ENCODE data around the gene FASTKD3.

FASTKD3 gene

GRCh38 chr5:7877851-7878250 lies 9.0 kb upstream of the FASTKD3 start:
- DNase-seq, result no peak

- DNase-seq, result no peak
These were observed 8.0 kb upstream of the FASTKD3 start for GRCh38 chr5:7876867-7877266.

DNA sequence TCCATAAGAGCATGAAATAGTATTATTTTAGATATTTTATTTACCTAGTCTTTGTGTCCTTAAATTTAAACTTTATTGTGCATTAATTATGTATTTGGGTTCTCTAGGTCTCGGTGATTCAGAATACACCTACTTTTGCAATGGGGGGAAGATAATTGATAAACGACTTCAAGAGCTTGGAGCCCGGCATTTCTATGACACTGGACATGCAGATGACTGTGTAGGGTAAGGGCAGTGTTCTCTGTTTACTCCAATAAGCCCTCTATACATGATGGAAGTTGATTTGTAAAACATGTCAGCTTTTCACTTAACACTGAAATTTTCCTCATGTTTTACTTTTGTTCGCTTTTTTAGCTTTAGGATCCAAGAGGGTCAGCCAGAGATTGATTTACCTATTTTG lies 6.3 kb upstream of the FASTKD3 start:
- no peak for DNase-seq

DNA sequence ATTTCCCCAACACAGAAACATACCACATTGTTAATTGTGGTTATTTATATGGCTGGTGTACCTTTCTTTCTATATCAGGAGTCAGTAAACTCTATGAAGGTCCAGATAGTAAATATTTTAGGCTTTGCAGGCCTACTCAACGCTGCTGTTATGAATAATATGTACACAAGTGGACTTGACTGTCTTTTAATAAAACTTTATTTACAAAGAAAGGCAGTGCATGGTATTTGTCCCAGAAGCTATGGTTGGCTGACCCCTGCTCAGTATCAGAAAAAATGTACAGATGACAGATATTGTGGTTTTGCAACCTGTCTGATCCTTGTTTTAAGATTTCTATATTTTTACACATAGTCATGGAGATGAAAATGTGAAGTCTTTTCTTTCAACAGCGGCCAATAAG lies 5.8 kb upstream of the FASTKD3 start:
- no peak for DNase-seq

DNA sequence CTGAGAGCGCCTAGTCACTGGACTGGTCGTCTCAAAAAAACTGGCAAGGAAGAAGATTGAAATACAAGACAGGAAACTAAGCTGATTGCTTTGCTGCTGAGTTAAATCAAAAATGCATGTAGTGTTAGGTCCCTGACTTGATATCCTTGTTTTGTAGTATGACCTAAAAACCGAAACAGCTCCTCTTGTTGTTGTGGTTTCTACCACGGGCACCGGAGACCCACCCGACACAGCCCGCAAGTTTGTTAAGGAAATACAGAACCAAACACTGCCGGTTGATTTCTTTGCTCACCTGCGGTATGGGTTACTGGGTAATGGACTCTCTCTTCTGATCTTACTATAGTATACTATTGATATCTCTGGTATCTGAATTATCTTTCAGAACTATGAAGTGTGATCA lies 4.4 kb upstream of the FASTKD3 start:
- DNase-seq, result no peak

- no peak for DNase-seq
These were observed 3.8 kb upstream of the FASTKD3 start for GRCh38 chr5:7872517-7873130.

DNA sequence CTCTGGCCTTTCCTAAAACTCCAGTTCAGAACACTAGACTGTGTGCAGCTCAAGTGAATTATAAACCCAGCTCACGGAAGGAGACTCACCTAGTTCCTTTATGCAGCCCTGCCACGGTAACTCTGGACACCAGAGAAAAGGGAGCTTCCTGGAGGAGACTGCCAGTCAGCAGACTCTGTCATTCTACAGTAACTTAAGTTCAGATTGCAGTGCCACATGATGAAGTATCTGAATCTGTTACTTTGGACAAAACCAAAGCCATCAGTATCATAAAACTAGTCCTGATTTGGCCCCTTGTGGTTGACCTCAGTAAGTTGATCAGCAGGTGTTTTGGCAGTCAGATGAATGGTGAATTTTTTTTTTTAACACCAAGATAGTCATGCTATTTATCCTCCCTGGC lies 2.8 kb upstream of the FASTKD3 start:
- DNase-seq, result no peak

DNA sequence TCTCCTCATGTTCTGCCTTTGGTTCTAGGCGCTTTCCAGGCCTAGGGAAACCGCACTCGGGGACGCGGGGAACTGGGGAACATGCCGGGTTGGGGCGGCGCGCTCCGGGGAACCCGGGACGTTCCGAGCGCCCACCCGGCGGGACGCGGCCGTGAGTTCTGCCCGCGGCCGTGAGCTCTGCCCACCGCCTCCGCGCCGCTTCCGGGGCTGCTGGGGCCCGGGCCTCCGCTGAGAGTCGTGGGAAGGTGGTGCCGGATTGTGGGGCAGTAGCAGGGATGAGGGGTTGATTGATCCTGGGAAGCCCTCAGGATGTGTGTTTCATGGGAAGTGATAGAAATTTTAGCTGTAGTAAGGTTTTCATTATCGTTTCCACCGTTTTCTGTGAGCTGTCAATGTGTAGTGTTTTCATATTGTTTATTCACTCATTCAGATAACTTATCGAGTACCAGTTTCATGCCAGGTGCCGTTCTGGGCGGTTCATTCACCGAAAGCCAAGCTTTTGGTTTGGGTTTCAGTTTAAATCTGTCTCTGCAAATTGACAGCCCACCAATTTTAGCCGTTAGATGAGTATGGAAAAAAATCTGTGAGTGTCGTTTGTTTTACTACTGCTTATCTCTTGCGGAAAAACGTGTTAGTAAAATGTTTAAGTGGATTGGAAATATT lies 774 bp upstream of the FASTKD3 start:
- no peak for DNase-seq

- no peak for DNase-seq
These were observed 431 bp downstream of the FASTKD3 start for GRCh38 chr5:7868427-7868772.

DNA sequence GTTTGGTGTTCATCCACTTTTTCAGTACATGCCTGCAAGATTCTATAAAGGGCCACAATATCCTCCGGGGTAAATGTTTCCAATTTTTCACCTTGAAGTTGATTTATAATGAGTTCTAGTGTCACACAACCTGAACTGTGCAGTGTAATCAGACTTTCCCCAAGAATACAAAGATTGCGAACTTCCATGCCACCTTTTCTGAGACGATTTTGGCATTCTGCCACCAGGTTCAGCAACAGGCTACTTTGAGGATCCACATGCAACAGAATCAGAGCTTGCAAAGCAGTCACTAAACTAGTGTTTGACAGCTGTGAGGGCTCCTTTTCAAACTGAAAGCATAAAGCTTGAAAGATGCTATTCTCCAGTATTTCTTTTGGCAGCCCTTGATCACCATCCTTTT lies 1.6 kb downstream of the FASTKD3 start:
- DNase-seq, result no peak

- DNase-seq, result no peak
These were observed 2.6 kb downstream of the FASTKD3 start for GRCh38 chr5:7866196-7866595.

DNA sequence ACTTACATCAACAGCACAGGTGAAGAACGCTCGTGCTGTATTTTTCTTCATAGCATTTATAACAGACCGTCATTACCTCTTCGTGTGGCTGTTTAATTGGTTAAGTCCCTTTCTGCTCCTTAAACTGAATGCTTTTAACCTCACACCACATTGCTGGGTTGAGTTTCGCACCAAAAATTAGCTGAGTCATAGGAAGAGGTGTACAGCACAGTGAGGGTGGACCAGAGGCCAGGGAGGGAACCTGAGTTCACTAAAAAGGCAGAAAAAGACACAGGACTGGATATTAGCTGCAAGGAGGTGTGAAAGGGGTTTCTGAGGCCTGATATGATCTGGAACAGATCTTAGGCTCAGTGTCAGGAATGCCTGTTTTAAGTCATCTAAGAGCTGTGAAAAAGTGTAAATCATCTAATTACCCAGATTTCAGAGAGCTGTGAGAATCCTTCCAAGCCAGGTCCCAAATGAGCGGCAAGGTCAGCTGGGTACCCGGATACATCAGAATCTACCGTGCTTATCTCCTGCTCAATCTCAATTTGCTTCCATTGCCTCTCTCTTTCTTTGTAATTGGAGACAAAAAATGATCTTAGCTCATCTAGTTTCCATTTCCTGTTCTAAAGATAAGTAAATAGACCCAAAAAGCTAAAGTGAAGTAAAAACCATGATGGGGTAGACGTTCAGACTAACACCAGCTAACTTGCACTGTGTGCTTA lies 10.8 kb downstream of the FASTKD3 start:
- no peak for DNase-seq

GRCh38 chr5:7857361-7857760 lies 11.5 kb downstream of the FASTKD3 start:
- no peak for DNase-seq

DNA sequence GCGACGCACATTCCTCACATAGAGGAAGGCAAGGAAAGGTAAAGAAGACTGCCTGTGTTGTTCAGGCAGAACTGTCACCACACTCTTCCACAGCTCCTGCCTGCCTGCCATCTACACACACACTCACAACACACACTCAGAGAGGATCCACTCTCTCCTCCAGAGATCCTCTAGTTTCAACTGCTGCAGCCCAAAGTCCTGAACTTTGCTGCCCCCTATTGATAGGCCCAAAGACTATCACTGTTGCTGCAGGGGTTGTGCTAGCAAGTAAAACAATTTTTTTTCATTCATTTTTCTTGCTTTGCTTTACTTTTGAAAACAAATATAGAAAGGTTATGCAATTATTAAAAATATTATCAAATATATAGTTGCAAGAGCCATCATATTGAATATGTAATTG lies 12.0 kb downstream of the FASTKD3 start:
- peak; percentile 6 for DNase-seq

DNA sequence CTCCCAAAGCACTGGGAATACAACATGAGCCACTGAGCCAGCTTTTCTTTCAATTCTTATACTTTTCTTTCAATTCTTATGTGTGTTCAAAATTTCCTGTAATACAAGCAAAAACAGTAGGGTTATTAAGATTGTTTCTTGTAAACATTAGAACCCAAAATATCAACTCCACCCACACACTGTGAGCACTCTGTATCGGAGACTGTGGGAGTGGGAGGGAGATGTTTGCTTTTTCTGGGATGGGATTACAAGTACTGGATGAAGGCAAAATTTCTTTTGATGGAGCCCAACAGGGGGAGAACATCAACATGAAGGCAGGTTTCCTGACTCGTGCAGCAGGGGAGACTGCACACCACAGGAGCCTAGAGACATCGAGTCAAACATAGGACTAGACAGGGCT lies 13.2 kb downstream of the FASTKD3 start:
- DNase-seq, result no peak

- no peak for DNase-seq
These were observed 15.8 kb downstream of the FASTKD3 start for GRCh38 chr5:7852988-7853387.

DNA sequence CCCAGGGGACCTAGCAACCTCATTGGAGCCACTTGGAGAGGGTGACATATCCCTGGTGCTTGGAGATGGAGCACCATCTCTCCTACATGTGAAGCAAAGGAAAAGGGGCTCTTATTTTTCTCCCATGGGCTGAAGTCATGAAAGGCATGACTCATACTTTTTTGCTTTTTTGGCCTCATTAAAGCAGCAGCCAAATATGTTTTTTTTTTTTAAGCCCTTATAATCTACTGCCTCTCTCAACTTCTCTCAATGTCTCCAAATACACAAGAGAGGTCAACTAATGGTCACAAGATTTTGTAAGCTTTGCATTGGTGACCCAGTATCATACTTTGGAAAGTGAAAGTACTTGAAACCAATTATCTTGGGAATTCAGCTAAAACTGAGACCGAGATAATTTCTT lies 16.3 kb downstream of the FASTKD3 start:
- no peak for DNase-seq

GRCh38 chr5:7851617-7852289 lies 17.1 kb downstream of the FASTKD3 start:
- no peak for DNase-seq

DNA sequence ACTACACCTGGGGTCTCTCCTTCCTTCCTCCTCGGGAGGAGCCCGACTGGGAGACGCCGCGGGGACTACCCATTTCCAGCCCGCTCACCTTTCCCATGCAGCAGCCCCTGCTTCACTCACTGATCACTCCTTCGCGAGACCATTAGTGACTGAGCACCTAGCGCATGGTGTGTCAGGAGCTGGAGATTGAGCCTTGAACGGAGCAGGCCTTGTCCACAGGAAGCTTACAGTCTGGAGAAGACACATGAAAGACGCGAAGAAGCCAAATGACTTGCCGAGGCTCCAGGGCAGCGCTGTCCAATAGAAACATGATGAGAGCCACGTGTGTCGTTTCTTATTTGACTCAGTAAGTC lies 17.6 kb downstream of the FASTKD3 start:
- no peak for DNase-seq

DNA sequence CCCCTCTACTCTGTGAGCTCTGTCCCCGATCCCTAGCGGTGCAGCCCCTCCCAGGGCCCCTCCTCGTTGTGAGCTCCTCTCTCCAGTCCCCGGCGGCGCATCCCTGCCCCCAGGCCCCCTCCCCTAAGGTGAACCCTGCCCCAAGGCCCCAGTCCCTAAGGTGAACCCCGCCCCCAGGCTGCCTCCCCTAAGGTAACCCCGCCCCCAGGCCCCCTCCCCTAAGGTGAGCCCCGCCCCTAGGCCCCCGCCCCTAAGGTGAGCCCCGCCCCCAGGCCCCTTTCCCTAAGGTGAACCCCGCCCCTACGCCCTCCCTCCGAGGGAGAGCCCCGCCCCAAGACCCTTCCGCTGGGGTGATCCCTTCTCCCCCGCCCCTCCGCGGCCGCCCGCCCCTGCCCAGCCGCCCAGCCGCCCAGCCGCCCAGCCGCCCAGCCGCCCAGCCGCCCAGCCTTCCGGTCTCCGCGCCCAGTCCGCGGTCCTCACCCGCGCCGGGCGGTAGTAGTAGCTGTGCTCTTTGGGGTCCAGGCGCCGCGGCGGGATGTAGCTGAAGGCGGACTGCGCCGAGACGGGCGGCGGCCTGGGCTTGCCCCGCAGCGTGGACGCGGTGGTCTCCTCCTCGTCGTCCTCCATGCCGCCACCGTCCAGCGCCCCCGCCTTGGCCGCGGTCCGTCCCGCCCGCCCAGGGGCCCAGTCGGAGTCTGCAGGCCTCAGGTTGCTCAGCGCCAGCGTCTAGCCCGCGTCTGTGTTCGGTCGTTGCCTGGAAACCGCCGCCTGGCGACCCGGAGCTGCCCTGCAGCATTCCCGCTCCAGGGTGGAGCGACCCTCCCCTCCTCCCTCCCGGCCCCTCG lies 18.2 kb downstream of the FASTKD3 start, which contains the start of gene CFAP90:
Gene CFAP90 (minus strand): TSS at position 739 of the 845 bp plus-strand sequence. CDS start 112 bp downstream, at position 627.
- no peak for DNase-seq

GRCh38 chr5:7849681-7850394 lies 19.0 kb downstream of the FASTKD3 start:
- DNase-seq, result no peak

DNA sequence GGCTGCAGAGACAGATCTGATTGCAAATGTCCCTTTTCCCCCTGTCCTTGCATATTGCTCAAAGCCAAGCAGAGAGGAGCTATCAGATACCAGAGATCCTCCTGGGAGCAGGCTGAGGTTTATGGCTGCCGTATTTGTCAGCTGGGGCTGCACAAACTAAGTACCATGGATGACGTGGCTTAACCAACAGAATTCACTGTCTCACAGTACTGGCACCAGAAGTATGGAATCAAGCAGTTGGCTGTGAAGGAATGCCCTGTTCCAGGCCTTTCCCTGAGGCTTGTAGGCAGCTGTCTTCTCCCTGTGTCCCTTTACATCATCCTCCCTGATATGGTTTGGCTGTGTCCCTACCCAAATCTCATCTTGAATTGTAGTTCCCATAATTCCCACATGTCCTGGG lies 20.5 kb downstream of the FASTKD3 start:
- DNase-seq, result no peak

Measured in GF-D8 (cell line).